GM13977 (cell line): ENCODE data around the gene PLOD1.
"Not testable (repeated sequence)": the region's sequence is repeated elsewhere in the genome, so short reads cannot be mapped to it uniquely, and the experiment has no call there.

Source experiments
- DNase-seq: peaks from one replicate; pipeline ENCODE4 v3.0.0; 2012; ENCODE audit warnings: low spot score
- in situ Hi-C: fragments of 300-500 bp; cut with MboI; formaldehyde crosslinking; loops from one replicate; pipeline ENCODE4 v1.12.0; 2022; ENCODE audit warnings: low sequenced_read_pairs, low pct_unique_long_range_greater_than_20kb, mixed read lengths, inconsistent platforms; ENCODE audit not compliant: unreplicated experiment
- TF ChIP-seq, protein P1 (sequence below): IDR thresholded peaks from 2 replicates; pipeline ENCODE4 v1.5.1; 2012; ENCODE audit warnings: mild to moderate bottlenecking, control low read depth; ENCODE audit not compliant: insufficient read depth; ENCODE audit errors: extremely low read depth, missing control alignments

The PLOD1 gene

GRCh38 chr1:12001996-12002493 lies 67.5 kb downstream of the PLOD1 start:
- TF ChIP-seq, protein P1, sequence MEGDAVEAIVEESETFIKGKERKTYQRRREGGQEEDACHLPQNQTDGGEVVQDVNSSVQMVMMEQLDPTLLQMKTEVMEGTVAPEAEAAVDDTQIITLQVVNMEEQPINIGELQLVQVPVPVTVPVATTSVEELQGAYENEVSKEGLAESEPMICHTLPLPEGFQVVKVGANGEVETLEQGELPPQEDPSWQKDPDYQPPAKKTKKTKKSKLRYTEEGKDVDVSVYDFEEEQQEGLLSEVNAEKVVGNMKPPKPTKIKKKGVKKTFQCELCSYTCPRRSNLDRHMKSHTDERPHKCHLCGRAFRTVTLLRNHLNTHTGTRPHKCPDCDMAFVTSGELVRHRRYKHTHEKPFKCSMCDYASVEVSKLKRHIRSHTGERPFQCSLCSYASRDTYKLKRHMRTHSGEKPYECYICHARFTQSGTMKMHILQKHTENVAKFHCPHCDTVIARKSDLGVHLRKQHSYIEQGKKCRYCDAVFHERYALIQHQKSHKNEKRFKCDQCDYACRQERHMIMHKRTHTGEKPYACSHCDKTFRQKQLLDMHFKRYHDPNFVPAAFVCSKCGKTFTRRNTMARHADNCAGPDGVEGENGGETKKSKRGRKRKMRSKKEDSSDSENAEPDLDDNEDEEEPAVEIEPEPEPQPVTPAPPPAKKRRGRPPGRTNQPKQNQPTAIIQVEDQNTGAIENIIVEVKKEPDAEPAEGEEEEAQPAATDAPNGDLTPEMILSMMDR = no peak
- no peak for DNase-seq
- in situ Hi-C loops = no loop called here

DNA sequence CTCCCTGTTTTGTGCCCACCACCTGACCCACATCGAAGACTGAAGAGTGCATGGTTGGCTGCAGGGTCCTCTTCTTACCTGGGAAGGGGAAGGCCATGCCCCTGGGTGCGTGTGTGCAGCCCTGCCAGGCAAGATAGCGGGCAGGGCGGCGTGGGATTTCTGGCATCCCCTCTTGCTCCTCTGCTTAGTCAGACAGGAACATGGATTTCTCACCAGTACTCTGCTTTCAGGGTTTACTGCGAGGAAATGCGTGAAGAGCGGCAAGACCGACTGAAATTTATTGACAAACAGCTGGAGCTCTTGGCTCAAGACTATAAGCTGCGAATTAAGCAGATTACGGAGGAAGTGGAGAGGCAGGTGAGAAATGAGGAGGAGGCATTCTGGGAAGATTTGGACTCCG lies 69.2 kb downstream of the PLOD1 start:
- DNase-seq = no peak
- TF ChIP-seq, protein P1 = no peak
- in situ Hi-C loops = no loop called here

DNA sequence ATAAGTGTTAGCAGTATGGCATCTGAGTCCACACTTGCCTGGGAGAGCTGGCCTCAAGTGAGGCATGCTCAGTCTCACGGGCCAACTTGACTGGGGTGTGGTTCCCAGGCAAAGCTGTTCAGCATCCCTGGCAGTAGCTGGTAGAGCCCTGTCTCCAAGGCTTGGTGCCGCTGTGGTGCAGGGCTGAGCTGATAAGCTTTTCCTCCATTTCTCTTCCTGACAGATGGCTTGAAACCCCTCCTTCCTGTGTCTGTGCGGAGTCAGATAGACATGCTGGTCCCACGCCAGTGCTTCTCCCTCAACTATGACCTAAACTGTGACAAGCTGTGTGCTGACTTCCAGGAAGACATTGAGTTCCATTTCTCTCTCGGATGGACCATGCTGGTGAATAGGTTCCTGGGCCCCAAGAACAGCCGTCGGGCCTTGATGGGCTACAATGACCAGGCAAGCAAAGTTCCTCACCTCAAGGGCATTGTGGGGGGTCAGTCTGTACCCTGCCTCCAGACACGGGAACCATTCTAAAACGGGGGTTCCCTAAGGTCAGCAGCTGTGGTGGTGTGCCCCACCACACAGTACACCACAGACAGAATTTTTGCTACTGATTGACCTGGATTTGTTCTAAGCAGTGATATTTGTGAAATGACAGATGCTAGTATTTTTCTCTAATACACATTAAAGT lies 71.1 kb downstream of the PLOD1 start:
- in situ Hi-C loops = no loop called here
- TF ChIP-seq, protein P1 = no peak
- DNase-seq = no peak

DNA sequence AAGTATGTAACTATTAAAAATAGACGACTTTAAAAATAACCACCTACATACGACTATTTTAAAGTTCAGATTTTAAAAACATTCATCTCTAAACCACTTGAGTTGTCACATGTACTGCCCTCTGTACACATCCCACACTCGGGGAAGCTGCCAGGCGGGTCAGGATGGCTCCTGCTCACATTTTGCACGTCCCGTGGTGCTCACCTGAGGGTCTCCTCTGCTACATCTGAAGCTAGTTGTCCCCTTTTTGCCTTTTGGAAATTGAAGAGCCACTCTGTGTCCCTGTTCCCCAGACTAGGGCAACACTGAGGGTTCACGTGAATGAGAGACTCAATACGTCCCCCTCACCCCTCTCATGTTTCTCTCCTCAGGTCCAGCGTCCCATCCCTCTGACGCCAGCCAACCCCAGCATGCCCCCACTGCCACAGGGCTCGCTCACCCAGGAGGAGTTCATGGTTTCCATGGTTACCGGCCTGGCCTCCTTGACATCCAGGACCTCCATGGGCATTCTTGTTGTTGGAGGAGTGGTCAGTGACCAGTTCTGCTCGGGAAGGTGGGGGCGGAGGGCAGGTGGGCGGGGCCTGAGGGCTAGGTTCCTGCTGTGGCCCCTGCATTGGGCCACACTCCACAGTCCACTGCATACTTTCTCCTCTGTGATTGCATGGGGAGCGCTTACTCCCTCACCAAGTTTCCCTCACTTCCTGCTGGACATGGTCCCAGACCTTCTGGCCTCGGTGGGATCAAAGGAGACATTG lies 71.8 kb downstream of the PLOD1 start:
- DNase-seq = no peak
- TF ChIP-seq, protein P1 = no peak
- in situ Hi-C loops = no loop called here

DNA sequence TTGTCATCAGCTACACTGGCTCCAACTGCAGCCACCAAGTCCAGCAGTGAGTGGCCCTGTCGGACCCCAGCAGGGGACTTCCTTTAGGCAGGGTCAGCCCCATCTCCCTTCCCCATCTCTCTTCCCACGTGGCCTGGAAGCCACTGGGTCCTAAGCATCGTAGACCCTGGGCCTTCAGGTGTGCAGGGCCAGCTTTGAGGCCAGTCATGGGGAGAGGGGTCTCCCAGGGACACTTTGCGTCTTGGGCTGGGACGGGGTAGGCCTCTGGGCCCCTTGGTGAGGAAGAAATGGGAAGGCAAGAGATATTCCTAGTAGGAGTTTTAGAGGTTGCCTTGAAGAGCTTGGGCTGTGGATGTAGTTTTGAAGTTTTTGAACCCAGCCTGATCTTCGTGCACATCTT lies 72.7 kb downstream of the PLOD1 start:
- TF ChIP-seq, protein P1 = no peak
- no peak for DNase-seq
- in situ Hi-C loops = no loop called here

DNA sequence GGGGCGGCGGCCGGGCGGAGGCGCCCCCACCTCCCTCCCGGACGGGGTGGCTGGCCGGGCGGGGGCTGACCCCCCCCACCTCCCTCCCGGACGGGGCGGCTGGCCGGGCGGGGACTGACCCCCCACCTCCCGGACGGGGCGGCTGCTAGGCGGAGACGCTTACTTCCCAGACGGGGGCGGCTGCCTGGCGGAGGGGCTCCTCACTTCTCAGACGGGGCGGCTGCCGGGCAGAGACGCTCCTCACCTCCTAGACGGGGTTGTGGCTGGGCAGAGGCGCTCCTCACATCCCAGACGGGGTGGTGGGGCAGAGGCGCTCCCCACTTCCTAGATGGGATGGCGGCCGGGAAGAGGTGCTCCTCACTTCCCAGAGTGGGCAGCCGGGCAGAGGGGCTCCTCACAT lies 73.8 kb downstream of the PLOD1 start:
- DNase-seq, in situ Hi-C loops: not testable (repeated sequence)

DNA sequence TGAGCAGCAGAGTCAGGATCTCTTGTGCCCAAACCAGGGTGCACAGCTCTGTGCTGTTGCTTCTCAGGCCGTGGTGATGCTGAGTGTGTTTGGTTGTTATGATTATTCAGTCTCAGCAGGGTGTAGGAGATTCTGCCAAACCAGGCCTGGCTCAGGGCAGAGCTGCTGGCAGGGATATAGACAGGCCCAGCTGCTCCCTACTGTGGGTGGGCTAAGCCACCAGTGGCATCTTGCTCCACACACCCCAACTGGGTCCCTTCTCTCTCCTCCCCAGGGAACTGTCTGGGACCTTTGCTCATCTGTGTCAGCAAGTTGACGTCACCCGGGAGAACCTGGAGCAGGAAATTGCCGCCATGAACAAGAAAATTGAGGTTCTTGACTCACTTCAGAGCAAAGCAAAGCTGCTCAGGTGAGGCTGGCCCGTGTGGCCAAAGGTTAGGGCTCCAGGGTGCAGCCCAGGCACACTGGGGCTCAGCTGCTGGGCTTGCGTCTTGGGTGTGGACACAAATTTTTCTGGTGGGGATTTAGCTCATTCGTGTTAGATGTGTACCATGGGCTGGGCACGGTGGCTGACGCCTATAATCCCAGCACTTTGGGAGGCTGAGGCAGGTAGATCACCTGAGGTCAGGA lies 74.9 kb downstream of the PLOD1 start:
- in situ Hi-C loops = no loop called here

More for the DNA sequence above, 74.9 kb downstream of the PLOD1 start:
- TF ChIP-seq, protein P1 = no peak
- no peak for DNase-seq
